PFSK-1 (cell line): ENCODE measurements around the gene SLC7A6OS. TPM values are rescaled to one million over a fixed set of nuclear protein-coding genes. Genes with fewer than 3 reads are reported as not detected.

Experiments used
- FOXP2 ChIP-seq: optimal IDR thresholded peaks from 2 replicates; pipeline ENCODE3; 2011; ENCODE audit warnings: borderline replicate concordance, control low read depth, inconsistent platforms; ENCODE audit not compliant: insufficient read depth; ENCODE audit errors: extremely low read length, extremely low read depth
- POLR2AphosphoS5 ChIP-seq: IDR thresholded peaks from 2 replicates; pipeline ENCODE4 v1.6.1; 2012; ENCODE audit warnings: low read depth, mild to moderate bottlenecking, control low read depth, low read length, moderate library complexity
- REST ChIP-seq, 2 experiments: IDR thresholded peaks; 2 replicates each; pipeline versions ENCODE4 v1.6.1 to v1.8.0; 2011 to 2012; ENCODE audit warnings: low read depth in 2 of 2, low read length in 2 of 2, control low read depth in 1 of 2, inconsistent platforms in 1 of 2, mild to moderate bottlenecking in 1 of 2, moderate library complexity in 1 of 2; ENCODE audit not compliant: insufficient read depth in 1 of 2
- SIN3A ChIP-seq: IDR thresholded peaks from 2 replicates; pipeline ENCODE4 v1.6.1; 2012; ENCODE audit warnings: mild to moderate bottlenecking, low read length, moderate library complexity, borderline replicate concordance; ENCODE audit not compliant: insufficient read depth
- TAF1 ChIP-seq: IDR thresholded peaks from 2 replicates; pipeline ENCODE4 v1.6.1; 2012; ENCODE audit warnings: low read length, control low read depth, borderline replicate concordance; ENCODE audit not compliant: insufficient read depth
- polyA plus RNA-seq: library from polyadenylated mRNA; unstranded; fragments of >200 nt; gene quantifications from one replicate; pipeline ENCODE4 v1.2.1, GENCODE V29; 2012; ENCODE audit warnings: low read depth, missing spikeins; ENCODE audit not compliant: insufficient read length

The SLC7A6OS gene
- polyA plus RNA-seq = 10.0 TPM

- peak; percentile 77; the same call in 1 of the 2 replicates for TF ChIP-seq SIN3A
- TF ChIP-seq FOXP2 = peak; percentile 55
- TF ChIP-seq TAF1 = peak; percentile 84
- peak in 1 of 2 experiments; percentile 37; a peak in 2 of 4 replicates for TF ChIP-seq REST (IDR thresholded peaks at IDR 0.05; ENCODE audit: insufficient read depth in 1 of 2, low read depth in 2 of 2, low read length in 2 of 2)
- peak; percentile 94 for TF ChIP-seq POLR2AphosphoS5
Observed at GRCh38 chr16:68310774-68311511, at the start of gene SLC7A6OS, which contains the start of gene PRMT7. SLC7A6OS (minus strand) TSS chr16:68310946; CDS start chr16:68310926, 20 bp downstream. PRMT7 (plus strand) TSS chr16:68311019; CDS start chr16:68315980, 4,961 bp downstream.

- TF ChIP-seq REST (IDR thresholded peaks at IDR 0.05; ENCODE audit: insufficient read depth in 1 of 2, low read depth in 2 of 2, low read length in 2 of 2) (no peak), TAF1 (no peak), SIN3A (no peak), FOXP2 (no peak), POLR2AphosphoS5 (no peak)
Observed at GRCh38 chr16:68359398-68360191, 48.8 kb upstream of the SLC7A6OS start.

GRCh38 chr16:68358951-68359350 lies 48.2 kb upstream of the SLC7A6OS start:
- TF ChIP-seq FOXP2 (no peak), SIN3A (no peak), POLR2AphosphoS5 (no peak)

GRCh38 chr16:68357923-68358322 lies 47.2 kb upstream of the SLC7A6OS start:
- TF ChIP-seq FOXP2 (no peak), TAF1 (no peak), REST (IDR thresholded peaks at IDR 0.05; ENCODE audit: insufficient read depth in 1 of 2, low read depth in 2 of 2, low read length in 2 of 2) (no peak), POLR2AphosphoS5 (no peak), SIN3A (no peak)

- TF ChIP-seq REST (IDR thresholded peaks at IDR 0.05; ENCODE audit: insufficient read depth in 1 of 2, low read depth in 2 of 2, low read length in 2 of 2) (no peak), TAF1 (no peak), FOXP2 (no peak), POLR2AphosphoS5 (no peak), SIN3A (no peak)
Observed at GRCh38 chr16:68357521-68357922, 46.8 kb upstream of the SLC7A6OS start.
